OCI-LY7 (cell line): ENCODE measurements around the gene TPBGL. TPM values are rescaled to one million over a fixed set of nuclear protein-coding genes. Genes with fewer than 3 reads are reported as not detected.

Experiments
- BruUV-seq: library from RNA; stranded (reverse); fragments of 400-500 nt; replicated peaks from 2 replicates; lab custom pipeline; 2021; lab: Mats Ljungman, UMichigan
- CTCF ChIA-PET: fragments of 300-600 bp; sonication (Branson Sonifier 250); formaldehyde crosslinking; loops from one replicate; lab custom pipeline; 2022; ENCODE audit warnings: antibody characterized with exemption; ENCODE audit not compliant: unreplicated experiment; lab: Charles Lee
- POLR2A ChIA-PET: fragments of 300-600 bp; sonication (Branson Sonifier 250); formaldehyde crosslinking; loops from one replicate; lab custom pipeline; 2022; ENCODE audit warnings: antibody characterized with exemption; lab: Charles Lee
- DNase-seq: peaks from one replicate; pipeline ENCODE4 v3.0.0-alpha.2; 2015; ENCODE audit warnings: low spot score
- H2AFZ ChIP-seq: fragments of 200-600 bp; sonication (generic), shearing (Covaris generic); 2 replicates; pipeline ENCODE4 v1.6.1; 2014; ENCODE audit warnings: mild to moderate bottlenecking, antibody characterized with exemption, low read length, moderate library complexity
- H3K27ac ChIP-seq: fragments of 200-600 bp; sonication (generic); 2 replicates; pipeline ENCODE4 v1.5.1; 2014; ENCODE audit warnings: mixed run types, low read depth, mild to moderate bottlenecking, moderate library complexity, low read length, inconsistent platforms; ENCODE audit not compliant: poor library complexity, severe bottlenecking
- H3K36me3 ChIP-seq: fragments of 200-600 bp; sonication (generic); 2 replicates; pipeline ENCODE4 v1.6.1; 2014; ENCODE audit warnings: mild to moderate bottlenecking, antibody characterized with exemption, low read length, moderate library complexity, mixed read lengths; ENCODE audit not compliant: insufficient read depth
- H3K4me1 ChIP-seq: fragments of 200-600 bp; sonication (generic); 2 replicates; pipeline ENCODE4 v1.5.1; 2014; ENCODE audit warnings: mild to moderate bottlenecking, low read length; ENCODE audit not compliant: insufficient read depth, poor library complexity, severe bottlenecking
- H3K4me2 ChIP-seq: fragments of 200-600 bp; sonication (generic); 2 replicates; pipeline ENCODE4 v1.6.1; 2014; ENCODE audit warnings: mild to moderate bottlenecking, low read length
- H3K4me3 ChIP-seq: fragments of 200-600 bp; sonication (generic); 2 replicates; pipeline ENCODE4 v1.5.1; 2014; ENCODE audit warnings: mild to moderate bottlenecking, low read depth, low read length; ENCODE audit not compliant: poor library complexity, severe bottlenecking
- H3K79me2 ChIP-seq: fragments of 200-600 bp; sonication (generic); 2 replicates; pipeline ENCODE4 v1.6.1; 2016; ENCODE audit warnings: low read depth, mild to moderate bottlenecking, low read length, moderate library complexity, mixed read lengths; ENCODE audit not compliant: insufficient read depth
- H3K9me2 ChIP-seq: fragments of 200-600 bp; sonication (generic); 2 replicates; pipeline ENCODE4 v1.6.1; 2016; ENCODE audit warnings: mild to moderate bottlenecking, low read length, mixed read lengths; ENCODE audit not compliant: insufficient read depth
- H3K9me3 ChIP-seq: fragments of 200-600 bp; sonication (generic); 2 replicates; pipeline ENCODE4 v1.6.1; 2014; ENCODE audit warnings: mild to moderate bottlenecking, mixed run types, low read length, mixed read lengths
- H4K20me1 ChIP-seq: fragments of 200-600 bp; sonication (generic); 2 replicates; pipeline ENCODE4 v1.6.1; 2014; ENCODE audit warnings: mild to moderate bottlenecking, antibody characterized with exemption, low read length, moderate library complexity, mixed read lengths; ENCODE audit not compliant: insufficient read depth
- EZH2phosphoT487 ChIP-seq: fragments of 200-600 bp; sonication (generic); IDR thresholded peaks from 2 replicates; pipeline ENCODE4 v1.6.1; 2018; ENCODE audit warnings: low read depth, borderline replicate concordance, mild to moderate bottlenecking, mixed run types, antibody characterized with exemption, low read length, moderate library complexity, mixed read lengths
- intact Hi-C: fragments of 100-400 bp; cut with micrococcal nuclease; formaldehyde crosslinking; loops from one replicate; pipeline ENCODE4 v1.10.0; 2022; ENCODE audit not compliant: unreplicated experiment
- total RNA-seq, 2 experiments: library from RNA; depleted of rRNA in 1 of 2; stranded (reverse); fragments of >200 nt in 1 of 2; shearing (Covaris generic) in 1 of 2; gene quantifications; 2 replicates each; pipeline ENCODE4 v1.2.3, GENCODE V29; 2014 to 2022
- TF ChIP-seq, protein P1 (sequence below): fragments of 200-600 bp; sonication (generic); conservative IDR thresholded peaks from 2 replicates; pipeline ENCODE4 v1.5.1; 2014; ENCODE audit warnings: mild to moderate bottlenecking, antibody characterized with exemption, low read length, moderate library complexity, mixed read lengths

The TPBGL gene
- total RNA-seq, 2 experiments from 2014 or later: not detected

GRCh38 chr11:75277211-75277805 is 36.7 kb downstream of the TPBGL start:
- peaks cover 14% of the 10 kb centered on the region for H3K4me1 ChIP-seq
- ChIA-PET POLR2A (no interaction called here), CTCF (interaction anchor here (1.2 to 1.3 kb wide), 2 partner anchors 65 to 100 kb away, joined by 3 read pairs; no protein-coding TSS in a partner anchor)
- H3K27ac ChIP-seq: no peak overlapping the region
- no peak overlapping the region for H2AFZ ChIP-seq
- intact Hi-C loops: no loop called here
- no peak overlapping the region for H3K4me3 ChIP-seq
- H3K4me2 ChIP-seq: no peak overlapping the region
- no peak for DNase-seq
- no peak for TF ChIP-seq EZH2phosphoT487
- TF ChIP-seq, protein P1, sequence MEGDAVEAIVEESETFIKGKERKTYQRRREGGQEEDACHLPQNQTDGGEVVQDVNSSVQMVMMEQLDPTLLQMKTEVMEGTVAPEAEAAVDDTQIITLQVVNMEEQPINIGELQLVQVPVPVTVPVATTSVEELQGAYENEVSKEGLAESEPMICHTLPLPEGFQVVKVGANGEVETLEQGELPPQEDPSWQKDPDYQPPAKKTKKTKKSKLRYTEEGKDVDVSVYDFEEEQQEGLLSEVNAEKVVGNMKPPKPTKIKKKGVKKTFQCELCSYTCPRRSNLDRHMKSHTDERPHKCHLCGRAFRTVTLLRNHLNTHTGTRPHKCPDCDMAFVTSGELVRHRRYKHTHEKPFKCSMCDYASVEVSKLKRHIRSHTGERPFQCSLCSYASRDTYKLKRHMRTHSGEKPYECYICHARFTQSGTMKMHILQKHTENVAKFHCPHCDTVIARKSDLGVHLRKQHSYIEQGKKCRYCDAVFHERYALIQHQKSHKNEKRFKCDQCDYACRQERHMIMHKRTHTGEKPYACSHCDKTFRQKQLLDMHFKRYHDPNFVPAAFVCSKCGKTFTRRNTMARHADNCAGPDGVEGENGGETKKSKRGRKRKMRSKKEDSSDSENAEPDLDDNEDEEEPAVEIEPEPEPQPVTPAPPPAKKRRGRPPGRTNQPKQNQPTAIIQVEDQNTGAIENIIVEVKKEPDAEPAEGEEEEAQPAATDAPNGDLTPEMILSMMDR: no peak
- no peaks in the 10 kb centered on the region for H4K20me1 ChIP-seq
- no peaks in the 10 kb centered on the region for H3K79me2 ChIP-seq
- BruUV-seq: no TSS peak
- H3K9me2 ChIP-seq: no peaks in the 10 kb centered on the region
- no peaks in the 10 kb centered on the region for H3K36me3 ChIP-seq
- H3K9me3 ChIP-seq: no peaks in the 10 kb centered on the region

- Histone ChIP-seq H3K9me3 (no peaks in the 10 kb centered on the region), H3K4me1 (peaks cover 14% of the 10 kb centered on the region), H3K79me2 (no peaks in the 10 kb centered on the region), H4K20me1 (no peaks in the 10 kb centered on the region), H3K36me3 (no peaks in the 10 kb centered on the region), H3K4me2 (no peak overlapping the region), H3K27ac (no peak overlapping the region), H3K9me2 (no peaks in the 10 kb centered on the region), H2AFZ (no peak overlapping the region), H3K4me3 (no peak overlapping the region)
- no TSS peak for BruUV-seq
- POLR2A ChIA-PET: no interaction called here
- CTCF ChIA-PET: no interaction called here
- DNase-seq: no peak
- intact Hi-C loops: no loop called here
- TF ChIP-seq EZH2phosphoT487: no peak
- TF ChIP-seq, protein P1: no peak
These were observed 37.6 kb downstream of the TPBGL start for GRCh38 chr11:75277991-75278790.

DNA sequence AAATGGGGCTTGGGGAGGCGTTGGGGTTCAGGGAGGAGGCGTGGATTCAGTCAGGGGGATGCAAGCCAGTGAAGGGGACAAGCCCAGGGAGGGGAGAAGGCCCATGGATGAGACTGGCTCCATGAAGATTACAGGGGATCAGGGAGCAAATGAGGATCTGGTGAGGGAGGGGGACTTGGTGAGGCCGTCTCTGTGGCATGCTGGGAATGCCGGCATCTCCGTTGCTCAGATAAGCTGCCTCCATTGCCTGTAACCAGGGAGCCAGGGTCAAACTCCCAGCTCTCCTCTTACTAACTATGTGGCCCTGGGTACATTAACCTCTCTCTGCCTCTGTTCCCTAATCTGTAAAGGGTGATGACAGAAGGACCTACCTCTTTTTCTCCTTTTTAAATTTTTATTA is 38.7 kb downstream of the TPBGL start:
- no peaks in the 10 kb centered on the region for H3K9me2 ChIP-seq
- ChIA-PET CTCF (interaction anchor here (2.1 kb wide), 1 partner anchor 106 kb away, joined by 10 read pairs; no protein-coding TSS in a partner anchor), POLR2A (interaction anchor here (0.9 kb wide), 1 partner anchor 111 kb away, joined by 3 read pairs; no protein-coding TSS in a partner anchor)
- intact Hi-C loops: no loop called here
- no peak overlapping the region for H3K4me2 ChIP-seq
- H3K9me3 ChIP-seq: no peaks in the 10 kb centered on the region
- H2AFZ ChIP-seq: no peak overlapping the region
- H3K27ac ChIP-seq: no peak overlapping the region
- no peak for DNase-seq
- no TSS peak for BruUV-seq
- no peaks in the 10 kb centered on the region for H4K20me1 ChIP-seq
- H3K79me2 ChIP-seq: no peaks in the 10 kb centered on the region
- TF ChIP-seq, protein P1: no peak
- TF ChIP-seq EZH2phosphoT487: no peak
- no peaks in the 10 kb centered on the region for H3K36me3 ChIP-seq
- H3K4me3 ChIP-seq: no peak overlapping the region
- peaks cover 14% of the 10 kb centered on the region for H3K4me1 ChIP-seq
